Panc1 (cell line): ENCODE measurements around the gene RANBP1. TPM values are rescaled to one million over a fixed set of nuclear protein-coding genes. Genes with fewer than 3 reads are reported as not detected.

Experiments
- ATAC-seq: fragments of 200-7000 bp; cut with Tn5 transposase; 2 replicates; pipeline ENCODE4 v1.9.1; 2020; ENCODE audit warnings: mild to moderate bottlenecking, moderate library complexity
- BruUV-seq: library from RNA; stranded (reverse); fragments of 400-500 nt; replicated peaks from 2 replicates; lab custom pipeline; 2021; lab: Mats Ljungman, UMichigan
- CTCF ChIA-PET: fragments of 300-600 bp; sonication (Branson Sonifier 250); formaldehyde crosslinking; loops from one replicate; lab custom pipeline; 2022; ENCODE audit warnings: antibody characterized with exemption; lab: Charles Lee
- POLR2A ChIA-PET: fragments of 300-600 bp; sonication (Branson Sonifier 250); formaldehyde crosslinking; loops from one replicate; lab custom pipeline; 2022; ENCODE audit warnings: antibody characterized with exemption; lab: Charles Lee
- DNase-seq: peaks from one replicate; pipeline ENCODE4 v3.0.0-alpha.2; 2010; ENCODE audit warnings: low read depth, low spot score
- H3K27ac ChIP-seq: 2 replicates; pipeline ENCODE4 v1.5.1; 2011; ENCODE audit warnings: mild to moderate bottlenecking, low read length, inconsistent platforms
- H3K27me3 ChIP-seq: fragments of 200-500 bp; sonication (Bioruptor generic); 2 replicates; pipeline ENCODE4 v1.6.0; 2014; ENCODE audit warnings: low read length, inconsistent platforms; ENCODE audit not compliant: control insufficient read depth, insufficient read depth
- H3K36me3 ChIP-seq: fragments of 200-500 bp; sonication (Bioruptor generic); 2 replicates; pipeline ENCODE4 v1.5.1; 2014; ENCODE audit warnings: inconsistent platforms, mild to moderate bottlenecking, low read length, moderate library complexity; ENCODE audit not compliant: control insufficient read depth, insufficient read depth
- H3K4me1 ChIP-seq: 2 replicates; pipeline ENCODE4 v1.5.1; 2011; ENCODE audit warnings: inconsistent platforms, mild to moderate bottlenecking, low read length, moderate library complexity; ENCODE audit not compliant: control insufficient read depth, insufficient read depth
- H3K4me3 ChIP-seq, 2 experiments: 2 replicates each; pipeline ENCODE4 v1.5.1; 2011 to 2012; ENCODE audit warnings: low read depth in 2 of 2, low read length in 2 of 2, mild to moderate bottlenecking in 2 of 2, inconsistent platforms in 1 of 2, moderate library complexity in 1 of 2
- H3K9me3 ChIP-seq: fragments of 200-500 bp; sonication (Bioruptor generic); 2 replicates; pipeline ENCODE4 v1.5.1; 2014; ENCODE audit warnings: low read depth, mild to moderate bottlenecking, inconsistent platforms, low read length, moderate library complexity; ENCODE audit not compliant: control insufficient read depth, insufficient read depth
- POLR2AphosphoS5 ChIP-seq: IDR thresholded peaks from 2 replicates; pipeline ENCODE4 v1.6.1; 2012; ENCODE audit warnings: mild to moderate bottlenecking, low read depth, low read length, moderate library complexity
- SIN3A ChIP-seq: IDR thresholded peaks from 2 replicates; pipeline ENCODE4 v1.6.1; 2012; ENCODE audit warnings: low read depth, mild to moderate bottlenecking, low read length, moderate library complexity, borderline replicate concordance; ENCODE audit not compliant: insufficient read depth
- TCF7L2 ChIP-seq: IDR thresholded peaks from 2 replicates; pipeline ENCODE4 v1.6.1; 2011; ENCODE audit warnings: mild to moderate bottlenecking, low read depth, low read length, inconsistent platforms
- in situ Hi-C: cut with HindIII; loops from 2 replicates; pipeline ENCODE4 v1.10.0; 2016; ENCODE audit warnings: low sequenced_read_pairs, low pct_unique_long_range_greater_than_20kb
- intact Hi-C: fragments of 100-400 bp; cut with micrococcal nuclease; formaldehyde crosslinking; loops from one replicate; pipeline ENCODE4 v1.10.0; 2022; ENCODE audit not compliant: unreplicated experiment
- total RNA-seq: library from RNA; stranded (reverse); gene quantifications from one replicate; pipeline ENCODE4 v1.2.1, GENCODE V29; 2021; ENCODE audit not compliant: unreplicated experiment
- TF ChIP-seq, protein P1 (sequence below), 2 experiments: IDR thresholded peaks; 2 replicates each; pipeline ENCODE4 v1.6.1; 2011 to 2012; ENCODE audit warnings: low read depth in 2 of 2, control low read depth in 1 of 2, low read length in 1 of 2, mild to moderate bottlenecking in 1 of 2, moderate library complexity in 1 of 2; ENCODE audit not compliant: insufficient read depth in 1 of 2
- TF ChIP-seq, protein P2 (sequence below): fragments of 450-650 bp; IDR thresholded peaks from 2 replicates; pipeline ENCODE4 v1.5.1; 2017; ENCODE audit warnings: mild to moderate bottlenecking

Gene RANBP1
- total RNA-seq, 1 experiment from 2014 or later: 232 TPM

DNA sequence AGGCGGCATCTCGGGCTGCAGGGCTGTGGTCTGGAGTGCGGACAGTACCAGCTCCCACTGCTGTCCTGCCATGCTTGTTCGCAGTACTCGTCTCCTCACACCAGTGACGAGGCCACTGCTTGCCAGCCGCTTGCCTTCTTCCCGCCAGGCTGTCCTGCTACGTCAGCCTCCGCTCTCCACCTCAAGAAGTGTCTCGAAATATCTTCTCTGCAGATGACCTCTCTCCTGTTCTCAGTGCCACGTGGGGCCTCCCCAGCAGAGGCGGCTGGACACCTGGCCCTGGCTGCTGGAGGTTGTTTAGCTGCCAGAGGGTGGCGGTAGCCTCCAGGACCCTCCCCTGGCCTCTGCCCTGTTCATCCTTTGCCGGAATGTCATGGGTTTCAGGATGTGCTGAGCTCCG lies 38.0 kb downstream of the RANBP1 start:
- intact Hi-C loops: no loop called here
- Histone ChIP-seq H3K27ac (no peak overlapping the region), H3K4me3 (no peak overlapping the region), H3K4me1 (no peaks in the 10 kb centered on the region), H3K9me3 (no peaks in the 10 kb centered on the region), H3K27me3 (no peaks in the 10 kb centered on the region), H3K36me3 (no peaks in the 10 kb centered on the region)
- ChIA-PET CTCF (no interaction called here), POLR2A (no interaction called here)
- DNase-seq (no peak), ATAC-seq (no peak)
- TF ChIP-seq POLR2AphosphoS5 (no peak), TCF7L2 (no peak), SIN3A (no peak)
- TF ChIP-seq, protein P1, sequence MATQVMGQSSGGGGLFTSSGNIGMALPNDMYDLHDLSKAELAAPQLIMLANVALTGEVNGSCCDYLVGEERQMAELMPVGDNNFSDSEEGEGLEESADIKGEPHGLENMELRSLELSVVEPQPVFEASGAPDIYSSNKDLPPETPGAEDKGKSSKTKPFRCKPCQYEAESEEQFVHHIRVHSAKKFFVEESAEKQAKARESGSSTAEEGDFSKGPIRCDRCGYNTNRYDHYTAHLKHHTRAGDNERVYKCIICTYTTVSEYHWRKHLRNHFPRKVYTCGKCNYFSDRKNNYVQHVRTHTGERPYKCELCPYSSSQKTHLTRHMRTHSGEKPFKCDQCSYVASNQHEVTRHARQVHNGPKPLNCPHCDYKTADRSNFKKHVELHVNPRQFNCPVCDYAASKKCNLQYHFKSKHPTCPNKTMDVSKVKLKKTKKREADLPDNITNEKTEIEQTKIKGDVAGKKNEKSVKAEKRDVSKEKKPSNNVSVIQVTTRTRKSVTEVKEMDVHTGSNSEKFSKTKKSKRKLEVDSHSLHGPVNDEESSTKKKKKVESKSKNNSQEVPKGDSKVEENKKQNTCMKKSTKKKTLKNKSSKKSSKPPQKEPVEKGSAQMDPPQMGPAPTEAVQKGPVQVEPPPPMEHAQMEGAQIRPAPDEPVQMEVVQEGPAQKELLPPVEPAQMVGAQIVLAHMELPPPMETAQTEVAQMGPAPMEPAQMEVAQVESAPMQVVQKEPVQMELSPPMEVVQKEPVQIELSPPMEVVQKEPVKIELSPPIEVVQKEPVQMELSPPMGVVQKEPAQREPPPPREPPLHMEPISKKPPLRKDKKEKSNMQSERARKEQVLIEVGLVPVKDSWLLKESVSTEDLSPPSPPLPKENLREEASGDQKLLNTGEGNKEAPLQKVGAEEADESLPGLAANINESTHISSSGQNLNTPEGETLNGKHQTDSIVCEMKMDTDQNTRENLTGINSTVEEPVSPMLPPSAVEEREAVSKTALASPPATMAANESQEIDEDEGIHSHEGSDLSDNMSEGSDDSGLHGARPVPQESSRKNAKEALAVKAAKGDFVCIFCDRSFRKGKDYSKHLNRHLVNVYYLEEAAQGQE (IDR thresholded peaks at IDR 0.05; ENCODE audit: insufficient read depth in 1 of 2, low read depth in 2 of 2, low read length in 1 of 2): no peak
- TF ChIP-seq, protein P2, sequence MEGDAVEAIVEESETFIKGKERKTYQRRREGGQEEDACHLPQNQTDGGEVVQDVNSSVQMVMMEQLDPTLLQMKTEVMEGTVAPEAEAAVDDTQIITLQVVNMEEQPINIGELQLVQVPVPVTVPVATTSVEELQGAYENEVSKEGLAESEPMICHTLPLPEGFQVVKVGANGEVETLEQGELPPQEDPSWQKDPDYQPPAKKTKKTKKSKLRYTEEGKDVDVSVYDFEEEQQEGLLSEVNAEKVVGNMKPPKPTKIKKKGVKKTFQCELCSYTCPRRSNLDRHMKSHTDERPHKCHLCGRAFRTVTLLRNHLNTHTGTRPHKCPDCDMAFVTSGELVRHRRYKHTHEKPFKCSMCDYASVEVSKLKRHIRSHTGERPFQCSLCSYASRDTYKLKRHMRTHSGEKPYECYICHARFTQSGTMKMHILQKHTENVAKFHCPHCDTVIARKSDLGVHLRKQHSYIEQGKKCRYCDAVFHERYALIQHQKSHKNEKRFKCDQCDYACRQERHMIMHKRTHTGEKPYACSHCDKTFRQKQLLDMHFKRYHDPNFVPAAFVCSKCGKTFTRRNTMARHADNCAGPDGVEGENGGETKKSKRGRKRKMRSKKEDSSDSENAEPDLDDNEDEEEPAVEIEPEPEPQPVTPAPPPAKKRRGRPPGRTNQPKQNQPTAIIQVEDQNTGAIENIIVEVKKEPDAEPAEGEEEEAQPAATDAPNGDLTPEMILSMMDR: no peak
- in situ Hi-C loops: no loop called here
- BruUV-seq: no TSS peak

DNA sequence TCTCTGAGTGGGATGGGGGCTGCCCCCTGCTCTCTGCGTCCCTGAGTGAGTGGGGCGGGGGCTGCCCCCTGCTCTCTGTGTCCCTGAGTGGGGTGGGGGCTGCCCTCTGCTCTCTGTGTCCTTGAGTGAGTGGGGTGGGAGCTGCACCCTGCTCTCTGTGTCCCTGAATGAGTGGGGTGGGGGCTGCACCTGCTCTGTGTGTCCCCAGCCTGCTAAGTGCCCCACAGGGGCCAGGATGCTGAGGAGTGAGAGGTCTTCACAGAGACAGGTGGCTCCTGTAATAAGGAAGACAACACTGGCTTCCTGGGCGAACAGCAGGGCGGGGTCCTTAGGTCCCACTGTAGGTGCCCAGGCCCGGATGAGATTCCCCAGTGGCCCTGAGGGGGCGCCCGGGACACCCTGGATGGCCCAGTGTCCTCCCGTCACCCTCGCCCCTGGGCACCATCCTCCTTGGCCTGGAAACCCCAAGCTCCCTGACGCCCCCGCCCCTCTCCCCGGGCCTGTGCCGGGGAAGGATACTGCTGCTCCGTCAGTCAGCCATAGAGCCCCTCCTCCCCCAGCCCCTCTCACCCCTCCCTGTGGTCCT lies 38.8 kb downstream of the RANBP1 start:
- CTCF ChIA-PET: no interaction called here
- H3K36me3 ChIP-seq: no peaks in the 10 kb centered on the region
- in situ Hi-C loops: no loop called here
- H3K27ac ChIP-seq: no peak overlapping the region
- ATAC-seq: no peak
- POLR2A ChIA-PET: no interaction called here
- TF ChIP-seq, protein P1 (IDR thresholded peaks at IDR 0.05; ENCODE audit: insufficient read depth in 1 of 2, low read depth in 2 of 2, low read length in 1 of 2): no peak
- TF ChIP-seq, protein P2: peak; percentile 21; the same call in 1 of the 2 replicates
- no peak for TF ChIP-seq POLR2AphosphoS5
- H3K4me1 ChIP-seq: no peaks in the 10 kb centered on the region
- no TSS peak for BruUV-seq
- intact Hi-C loops: no loop called here
- H3K4me3 ChIP-seq: peak overlapping the region in 1 of 2 experiments; percentile 25; a peak in 1 of 4 replicates
- no peaks in the 10 kb centered on the region for H3K9me3 ChIP-seq
- no peaks in the 10 kb centered on the region for H3K27me3 ChIP-seq
- DNase-seq: no peak
